Stimulated activated CD4-positive, alpha-beta T cell treated with anti-CD3 and anti-CD28 coated beads, Interleukin-15, amount 100 ng/mL, for 48 hours (primary cell): ENCODE results near the gene NKX6-1.

Source experiments
- DNase-seq, 2 donors: peaks; one replicate each; pipeline ENCODE4 v3.0.0-alpha.2; 2020; ENCODE audit warnings: low read depth in 2 of 2

Gene NKX6-1

DNA sequence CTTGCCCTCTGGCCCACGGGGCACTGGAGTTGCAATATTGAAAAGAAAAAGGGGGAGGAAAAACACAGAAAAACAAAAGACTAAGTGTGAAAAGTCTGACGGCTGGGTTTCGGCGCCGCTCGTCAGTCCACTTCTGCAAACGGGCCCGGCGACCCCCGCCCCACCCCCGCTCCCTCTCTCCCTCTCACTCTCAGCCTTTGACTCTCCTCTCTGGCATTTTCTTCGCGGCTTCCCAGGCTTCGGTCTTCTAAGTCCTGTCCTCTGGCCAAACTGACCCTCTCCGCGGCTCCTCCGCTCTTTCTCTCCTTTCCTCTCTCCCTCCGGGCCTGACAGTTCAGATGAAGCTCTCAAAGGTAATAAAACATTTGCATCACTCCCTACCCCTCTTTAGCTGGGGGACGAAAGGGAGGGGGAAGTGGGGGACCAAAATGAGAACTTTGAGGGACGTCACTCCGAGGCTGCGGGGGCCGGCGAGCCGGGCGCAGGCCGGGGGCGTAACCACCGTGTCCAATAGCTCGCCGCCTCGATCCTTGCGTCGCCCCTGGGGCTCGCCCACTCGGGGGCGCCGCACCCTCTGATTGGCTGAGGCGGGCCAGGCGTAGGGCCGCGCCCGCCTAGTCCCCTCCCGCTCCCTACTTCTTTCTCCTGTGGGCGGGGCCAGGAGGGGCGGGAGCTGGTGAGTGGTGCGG, at the start of gene NKX6-1:
Gene NKX6-1 (minus strand): TSS at position 358 of the 689 bp plus-strand sequence. CDS start 1,064 bp downstream, outside the sequence.
- no peak for DNase-seq

DNA sequence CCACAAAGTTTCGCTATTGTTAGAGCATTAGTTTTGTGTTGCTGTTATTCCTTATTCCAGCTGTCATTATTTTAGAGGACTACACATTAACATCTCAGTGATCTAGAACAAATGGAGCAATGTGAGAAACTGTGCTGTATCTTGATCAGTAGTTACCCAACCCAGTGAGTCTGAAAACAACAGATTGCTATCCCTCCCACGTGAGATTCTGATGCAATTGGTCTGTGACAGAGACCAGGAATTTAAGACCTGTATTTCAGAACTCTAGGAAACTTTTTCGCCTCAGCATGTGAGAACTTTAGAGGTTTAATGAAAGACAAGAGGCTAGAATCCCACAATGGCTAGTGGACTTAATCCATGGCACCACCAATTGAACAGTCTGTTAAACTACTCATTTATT, 48.1 kb upstream of the NKX6-1 start:
- DNase-seq, result no peak

DNA sequence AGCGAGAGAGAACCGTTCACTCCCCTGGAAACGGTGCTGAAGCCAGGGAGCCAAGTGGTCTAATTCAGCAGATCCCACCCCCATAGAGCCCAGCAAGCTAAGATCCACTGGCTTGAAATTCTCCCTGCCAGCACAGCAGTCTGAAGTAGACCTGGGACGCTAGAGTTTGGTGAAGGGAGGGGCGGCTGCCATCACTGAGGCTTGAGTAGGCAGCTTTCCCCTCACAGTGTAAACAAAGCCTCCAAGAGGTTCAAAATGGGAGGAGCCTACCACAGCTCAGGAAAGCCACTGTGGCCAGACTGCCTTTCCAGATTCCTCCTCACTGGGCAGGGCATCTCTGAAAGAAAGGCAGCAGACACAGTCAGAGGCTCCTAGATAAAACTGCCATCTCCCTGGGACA, 46.0 kb upstream of the NKX6-1 start:
- no peak for DNase-seq

DNA sequence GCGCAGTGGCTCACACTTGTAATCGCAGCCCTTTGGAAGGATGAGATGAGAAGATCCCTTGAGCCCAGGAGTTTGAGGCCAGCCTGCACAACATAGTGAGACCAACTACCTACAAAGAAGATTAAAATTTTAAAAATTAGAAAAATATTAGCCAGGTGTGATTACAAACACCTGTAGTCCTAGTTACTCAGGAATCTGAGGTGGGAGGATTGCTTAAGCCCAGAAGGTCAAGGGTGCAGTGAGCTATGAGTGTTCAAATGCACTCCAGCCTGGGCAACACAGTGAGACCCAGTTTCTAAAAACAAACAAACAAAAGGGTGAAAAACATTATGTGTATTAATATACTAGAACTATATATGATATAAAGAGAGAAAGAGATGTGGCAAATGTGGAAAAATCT, 36.8 kb upstream of the NKX6-1 start:
- no peak for DNase-seq

DNA sequence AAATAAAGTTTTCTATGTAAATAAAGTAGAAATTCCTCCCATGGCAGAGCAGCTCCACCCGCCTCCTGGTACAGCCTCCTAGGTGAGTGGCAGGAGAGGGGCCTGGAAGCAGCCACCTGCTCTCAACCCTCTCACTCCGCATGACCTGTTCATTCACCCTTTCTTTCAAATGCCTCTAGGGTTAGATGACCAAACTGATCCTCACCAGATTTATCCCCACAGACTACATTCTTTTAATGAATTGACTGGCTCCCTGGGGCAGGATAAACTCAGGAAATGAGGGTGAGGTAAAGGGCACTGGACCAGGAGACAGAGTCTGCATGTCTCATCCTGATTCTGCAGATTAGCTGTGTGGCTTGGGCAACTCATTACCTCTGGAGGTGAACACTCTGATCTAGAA, 32.6 kb upstream of the NKX6-1 start:
- no peak for DNase-seq

DNA sequence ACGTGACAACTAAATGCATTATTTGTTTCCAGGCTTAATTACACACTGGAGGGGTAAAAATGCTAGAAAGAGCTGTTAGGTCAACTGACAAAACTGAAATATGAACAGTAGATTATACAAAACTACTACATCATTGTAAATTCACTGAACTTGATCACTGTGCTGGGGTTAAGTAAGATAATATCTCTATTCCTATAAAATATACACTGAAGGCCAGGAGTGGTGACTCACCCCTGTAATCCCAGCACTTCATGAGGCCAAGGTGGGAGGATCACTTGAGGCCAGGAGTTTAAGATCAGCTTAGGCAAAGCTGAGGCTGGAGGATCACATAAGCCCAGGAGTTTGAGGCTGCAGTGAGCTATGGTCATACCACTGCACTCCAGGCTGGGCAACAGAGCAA, 31.8 kb upstream of the NKX6-1 start:
- no peak for DNase-seq

DNA sequence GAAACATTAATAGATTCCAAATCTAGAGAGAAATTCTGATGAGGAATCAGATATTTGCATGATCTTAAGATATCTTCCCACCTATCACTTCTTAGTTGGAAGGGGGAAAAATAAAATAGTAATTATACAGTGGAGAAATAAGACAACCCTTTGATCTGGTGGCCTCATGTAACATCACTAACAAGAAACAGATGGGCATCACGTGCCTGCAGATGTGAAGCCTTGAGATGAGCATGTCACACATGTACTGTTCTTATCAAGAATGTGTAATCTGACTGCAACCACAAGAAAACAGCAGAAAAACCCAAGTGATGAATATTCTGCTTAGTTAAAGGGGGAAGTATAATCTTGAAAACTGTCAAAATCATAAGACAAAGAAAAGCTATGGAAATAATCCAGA, 31.4 kb upstream of the NKX6-1 start:
- DNase-seq, result no peak

DNA sequence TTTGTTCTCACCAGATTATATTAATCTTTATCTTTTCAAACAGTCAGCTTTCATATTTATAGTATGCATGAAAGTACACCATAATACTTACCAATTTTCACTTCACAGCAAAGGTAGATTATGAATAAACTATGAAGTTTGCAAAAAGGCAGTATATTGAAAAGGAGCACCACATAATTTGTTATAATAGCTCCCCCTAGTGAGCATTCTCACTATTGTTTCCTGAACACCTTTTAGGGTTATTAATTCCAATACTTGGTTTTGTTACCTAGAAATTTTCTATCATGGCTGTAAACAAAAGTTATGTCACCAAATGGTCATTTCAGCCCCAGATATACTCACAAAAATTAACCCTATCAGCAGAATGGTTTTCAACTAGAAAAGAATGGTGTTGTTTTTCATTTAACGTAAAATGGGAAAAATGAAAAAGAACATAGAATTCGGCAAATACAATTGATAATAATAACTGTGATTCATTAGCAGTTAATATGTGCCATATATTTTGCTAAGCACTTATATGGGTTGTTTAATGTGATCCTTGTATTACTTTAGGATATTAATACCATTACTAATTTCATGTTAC, 30.2 kb upstream of the NKX6-1 start:
- no peak for DNase-seq

DNA sequence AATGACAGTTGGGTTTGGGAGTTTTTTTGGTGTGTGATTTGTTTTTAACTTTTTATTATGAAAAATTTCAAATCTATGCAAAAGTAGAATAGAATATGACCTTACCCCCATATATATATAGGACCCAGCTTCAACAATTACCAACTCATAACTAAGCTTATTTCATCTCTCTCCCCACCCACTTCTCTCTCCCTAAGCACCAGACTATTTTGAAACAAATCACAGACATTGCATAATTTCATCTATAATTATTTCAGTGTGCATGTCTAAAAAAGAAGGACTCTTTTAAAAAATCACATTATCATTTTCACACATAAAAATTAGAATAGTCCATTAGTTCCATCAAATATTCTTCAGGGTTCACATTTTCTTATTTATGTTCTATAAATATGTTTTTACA, 28.3 kb upstream of the NKX6-1 start:
- DNase-seq, result no peak

DNA sequence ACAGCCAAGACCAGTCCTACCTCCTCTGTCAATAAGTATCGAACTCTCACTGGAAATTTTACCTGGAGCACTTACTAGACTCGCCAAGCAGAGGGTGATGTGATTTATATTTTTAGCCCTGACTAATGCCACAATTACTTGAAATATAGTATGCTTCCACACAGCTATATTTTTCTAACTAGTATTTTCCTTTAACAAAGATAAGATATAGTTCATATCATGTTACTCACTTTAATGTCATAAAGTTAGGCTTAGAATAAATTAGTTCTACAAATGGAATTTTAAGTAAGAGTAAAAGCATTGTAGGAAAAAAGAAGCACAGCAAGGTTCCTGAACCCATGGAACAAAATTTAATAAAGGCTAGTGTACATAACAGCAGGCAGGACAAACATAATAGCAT, 16.0 kb upstream of the NKX6-1 start:
- no peak for DNase-seq

DNA sequence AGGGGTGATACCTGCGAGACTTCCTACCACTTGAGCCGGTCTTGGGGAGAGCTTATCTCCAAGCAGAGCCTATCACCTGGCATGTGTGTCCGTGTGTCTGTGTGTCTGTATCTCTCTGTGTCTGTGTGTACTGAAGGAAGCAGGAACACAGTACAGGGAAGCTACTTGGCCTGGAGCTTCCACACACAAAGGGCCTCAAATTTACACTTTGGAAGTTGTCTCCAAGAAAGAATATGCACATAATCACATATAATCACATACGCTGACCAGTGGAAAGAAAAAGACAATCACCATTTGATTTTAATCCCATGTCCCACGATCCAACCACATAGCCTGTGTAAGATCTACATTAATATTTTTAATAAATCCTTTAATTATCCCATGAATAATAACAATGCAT, 13.2 kb upstream of the NKX6-1 start:
- no peak for DNase-seq

DNA sequence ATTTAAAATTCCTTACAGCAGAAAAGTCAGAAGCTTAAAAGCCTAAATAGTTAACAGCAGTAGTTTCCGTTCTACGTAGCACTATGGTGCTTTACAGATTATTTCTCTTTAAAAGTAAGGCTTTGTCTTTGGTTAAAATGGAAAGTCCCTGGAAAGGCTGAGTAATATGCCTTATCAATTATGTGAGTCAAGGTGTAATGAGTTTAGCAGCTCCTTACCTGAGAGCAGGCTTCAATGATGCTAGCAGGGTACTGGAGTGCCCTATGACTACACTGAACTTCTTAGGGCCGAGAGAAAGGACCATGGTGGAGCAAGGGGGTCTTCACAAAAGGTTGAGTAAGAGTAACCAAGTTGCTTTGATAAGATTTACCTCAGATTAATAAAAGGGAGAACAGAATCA, 12.6 kb upstream of the NKX6-1 start:
- no peak for DNase-seq

DNA sequence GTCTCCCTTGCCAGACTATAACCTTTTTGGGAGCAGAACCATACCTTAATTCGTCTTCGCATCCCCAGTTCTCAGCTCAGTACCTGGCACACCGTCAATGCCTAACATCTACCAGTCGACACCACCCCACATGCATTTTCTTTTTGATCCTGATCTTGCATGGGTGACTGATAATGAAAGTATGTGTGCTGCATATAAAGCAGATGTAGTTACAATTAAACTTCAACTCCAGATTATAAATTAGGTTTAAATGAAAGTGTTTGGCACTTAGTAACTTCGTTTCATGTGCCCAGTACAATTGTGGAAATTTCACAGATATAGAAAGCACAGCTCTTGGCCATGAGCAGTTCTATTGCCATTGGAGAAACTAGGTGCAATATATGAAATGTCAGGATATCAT, 8.8 kb upstream of the NKX6-1 start:
- DNase-seq, result no peak

DNA sequence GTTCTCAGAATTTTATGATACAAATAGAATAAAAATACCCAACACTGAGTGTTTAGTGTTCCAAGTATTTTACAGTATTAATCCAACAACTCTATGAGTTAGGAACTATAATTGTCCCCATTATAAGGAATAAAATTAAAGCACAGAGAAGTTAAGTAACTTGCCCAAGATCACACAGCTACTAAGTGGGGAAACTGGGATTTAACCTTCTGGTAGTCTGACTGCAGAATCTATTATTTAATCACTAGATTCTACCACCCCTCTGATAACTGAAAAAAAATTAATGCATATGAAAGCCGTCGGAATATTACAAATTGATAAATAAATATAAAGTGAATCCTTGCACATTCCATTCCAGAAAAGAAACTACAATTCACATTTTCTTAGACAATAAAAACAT, 5.7 kb upstream of the NKX6-1 start:
- DNase-seq, result no peak

DNA sequence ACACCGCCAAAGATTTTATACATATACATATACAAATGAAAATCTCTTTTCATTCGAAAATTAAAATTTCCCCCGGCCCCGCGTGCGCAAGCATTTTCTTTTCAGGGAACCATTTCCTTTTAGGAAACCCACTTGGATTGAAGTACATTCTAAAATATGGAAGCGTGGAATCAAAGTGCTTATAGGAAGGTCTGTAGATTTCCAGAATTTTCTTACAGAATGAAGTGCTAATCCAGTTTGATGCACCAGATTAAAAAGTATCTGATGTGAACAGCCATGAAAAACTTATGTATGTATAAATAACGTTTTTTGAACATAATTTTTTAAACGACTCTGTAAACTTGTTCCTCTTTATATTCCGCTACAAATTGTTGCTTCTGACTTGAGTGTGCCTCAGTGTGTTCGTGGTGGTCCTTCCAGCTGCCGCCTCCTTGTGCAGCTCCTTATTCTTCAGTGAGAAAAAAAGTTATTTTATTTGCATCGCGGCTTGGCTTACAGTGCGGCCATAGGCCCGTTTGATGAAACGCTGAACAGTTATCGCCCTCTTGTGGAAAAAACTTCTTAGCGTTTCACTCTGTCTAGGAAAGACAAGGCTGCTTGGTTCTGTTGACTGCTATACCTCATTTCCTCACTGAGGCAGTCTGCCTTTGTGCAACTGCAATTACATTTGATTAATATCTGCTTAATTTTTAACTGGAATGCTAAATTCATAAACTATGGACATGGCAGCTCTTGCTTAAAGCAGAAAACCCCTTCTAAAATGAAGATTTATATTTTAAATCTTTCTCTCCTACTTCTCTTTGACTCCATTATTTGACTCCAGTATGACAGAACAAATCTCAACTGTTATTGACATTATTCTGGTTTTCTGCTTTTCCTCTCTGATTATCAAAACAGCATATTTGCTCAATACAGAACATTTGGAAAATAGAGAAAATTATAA, 4.7 kb upstream of the NKX6-1 start:
- no peak for DNase-seq

DNA sequence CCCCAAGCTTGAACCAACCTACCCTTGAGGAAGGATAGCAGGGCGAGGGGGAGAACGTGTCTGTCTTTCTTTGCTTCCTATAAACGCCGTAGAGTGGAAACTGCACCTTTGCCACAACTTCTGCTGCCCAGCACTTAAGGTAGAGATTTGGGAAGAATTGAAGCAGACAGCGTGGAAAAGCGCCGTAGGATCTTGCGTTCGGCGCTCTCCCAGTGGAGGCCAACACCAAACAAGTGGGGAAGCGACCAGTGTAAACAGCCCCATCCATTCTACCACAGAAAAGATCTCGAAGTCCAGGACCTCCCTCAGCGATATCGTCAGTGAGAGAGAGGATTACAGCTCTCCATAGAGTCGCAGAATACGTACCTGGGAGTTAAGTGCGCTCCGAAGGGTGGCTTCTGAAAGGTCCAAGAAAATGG, 3.9 kb upstream of the NKX6-1 start:
- no peak for DNase-seq

DNA sequence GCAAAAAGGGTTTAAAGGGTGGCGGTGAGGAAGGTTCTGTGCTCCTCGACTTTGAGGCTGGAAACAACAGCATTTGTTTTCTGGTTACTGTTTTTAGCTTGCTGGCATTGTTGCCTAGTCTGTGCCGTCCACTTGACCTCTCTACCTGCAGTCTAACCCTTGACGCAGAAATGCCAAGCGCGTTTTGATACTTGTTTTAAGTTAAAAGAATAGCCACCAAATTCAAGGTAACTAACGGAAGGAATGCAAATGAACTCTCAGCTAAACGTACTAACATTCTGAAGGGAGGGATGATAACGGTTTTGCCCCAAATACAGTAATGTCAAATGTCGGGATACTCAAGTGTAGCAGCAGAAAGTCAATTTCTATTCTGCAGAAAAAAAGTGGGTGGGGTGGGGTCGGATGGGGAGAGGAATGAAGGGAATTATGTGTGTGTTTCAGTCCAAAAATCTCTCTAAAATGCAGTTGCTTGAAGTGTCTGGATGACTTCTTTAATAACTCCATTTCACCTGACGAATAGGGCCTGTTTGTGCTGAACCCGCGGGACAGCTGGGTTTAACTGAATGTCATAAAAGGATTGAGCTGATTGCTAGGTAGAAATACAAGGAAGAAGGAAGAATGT, 3.4 kb upstream of the NKX6-1 start:
- no peak for DNase-seq

DNA sequence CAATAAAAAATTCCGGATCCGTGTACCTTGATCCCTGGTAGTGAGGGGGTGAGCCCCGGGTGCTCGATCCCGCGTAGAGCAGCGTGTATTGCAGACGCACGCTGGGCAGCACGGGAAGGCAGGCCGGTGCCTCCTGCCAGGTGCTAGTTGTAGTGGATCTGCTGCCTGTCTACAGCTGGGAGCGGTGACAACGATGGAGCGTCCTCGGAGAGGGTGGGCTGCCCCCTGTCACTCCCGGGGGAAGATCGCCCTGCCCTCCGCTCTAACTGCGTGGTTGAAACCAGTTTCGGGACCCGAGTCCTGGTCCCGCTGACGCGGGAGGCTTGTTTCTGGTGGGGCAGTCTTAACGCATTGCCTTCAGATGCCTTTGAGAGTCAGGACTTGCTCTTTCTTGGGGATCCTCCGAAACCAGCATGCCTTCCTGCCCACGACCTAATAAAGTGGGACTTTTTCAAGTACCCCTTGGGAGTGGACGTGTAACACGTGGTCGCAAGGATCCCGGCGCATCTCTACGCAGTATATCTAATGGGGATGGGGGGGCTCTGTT, 2.7 kb upstream of the NKX6-1 start:
- DNase-seq, result no peak

DNA sequence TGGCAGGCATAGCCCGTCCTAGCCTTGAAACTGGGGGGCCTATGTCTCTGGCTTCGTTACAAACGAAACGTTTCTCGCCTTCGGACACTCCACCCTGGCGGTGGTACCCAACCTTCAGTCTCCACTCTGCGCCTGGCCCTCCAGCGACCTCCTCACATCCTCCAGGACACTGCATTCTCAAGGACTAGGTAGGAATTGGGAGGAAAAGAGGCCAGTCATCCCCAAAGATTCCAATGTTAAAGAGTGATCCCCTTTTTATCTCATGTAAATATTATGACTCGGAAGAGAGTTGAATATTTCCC, 2.1 kb upstream of the NKX6-1 start:
- no peak for DNase-seq

DNA sequence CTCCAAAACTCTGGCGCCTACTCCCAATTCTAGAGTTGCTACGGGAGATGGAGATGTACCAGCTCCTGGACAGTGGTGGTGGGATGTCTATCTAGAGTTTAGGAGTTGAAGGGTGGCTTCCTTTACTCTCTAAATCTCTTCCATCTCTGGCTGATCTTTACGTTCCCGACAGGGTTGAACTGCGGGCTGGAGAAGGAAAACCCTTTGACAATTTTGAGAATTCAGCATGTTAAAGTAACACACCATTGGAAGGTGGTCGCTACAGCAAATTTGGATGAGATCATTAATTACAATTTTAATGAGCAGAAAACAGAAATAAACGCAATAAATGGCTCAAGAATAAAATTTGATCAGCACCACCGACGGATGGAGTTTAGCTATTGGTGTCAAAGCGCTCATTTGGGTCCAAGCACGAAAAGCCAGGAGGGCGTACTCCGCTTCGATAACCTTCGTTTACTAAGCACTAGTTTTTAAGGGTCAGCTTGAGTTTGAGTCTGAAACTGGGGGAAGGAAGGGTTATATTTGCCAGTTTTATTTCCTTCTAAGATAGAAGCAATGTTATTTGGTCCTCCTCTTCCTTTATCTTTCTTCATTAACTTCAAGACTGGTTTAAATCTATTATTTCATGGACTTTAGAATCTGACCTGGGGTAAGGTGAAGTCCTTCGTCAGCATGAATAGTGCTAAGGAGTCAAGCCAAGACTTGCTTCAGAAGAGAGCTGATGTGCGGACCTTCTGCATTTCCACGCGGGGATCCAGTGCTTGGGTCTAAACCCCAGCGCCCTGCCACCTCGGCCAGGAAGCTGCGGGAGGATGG, 1.5 kb upstream of the NKX6-1 start:
- no peak for DNase-seq

DNA sequence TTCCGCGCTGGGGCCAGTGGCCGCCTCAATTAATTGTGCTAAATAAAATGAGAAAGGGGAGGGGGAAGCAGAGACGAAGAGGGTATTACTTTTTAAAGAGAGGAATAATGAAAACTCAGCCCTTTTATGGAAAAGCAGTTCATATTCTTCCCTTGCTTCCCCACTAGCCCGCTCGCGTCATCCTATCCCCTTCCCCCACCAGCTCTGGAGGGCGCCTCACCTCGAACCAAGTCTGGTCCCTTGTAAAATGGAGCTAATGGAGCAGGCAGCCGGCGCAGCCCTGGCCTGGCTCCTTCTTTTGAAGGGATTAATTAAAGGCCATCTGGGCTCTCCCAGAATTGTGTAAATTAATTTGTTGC, 511 bp upstream of the NKX6-1 start:
- no peak for DNase-seq
